ENCODE measurements around the gene SLC6A18. TPM values are rescaled to one million over a fixed set of nuclear protein-coding genes. Genes with fewer than 3 reads are reported as not detected.
A peak's percentile ranks its signal among the peaks of the same experiment; 100 is the strongest.

SLC6A18 gene
- total and polyA plus RNA-seq, 8 donors, result 0.14 TPM; not detected in 7

DNA sequence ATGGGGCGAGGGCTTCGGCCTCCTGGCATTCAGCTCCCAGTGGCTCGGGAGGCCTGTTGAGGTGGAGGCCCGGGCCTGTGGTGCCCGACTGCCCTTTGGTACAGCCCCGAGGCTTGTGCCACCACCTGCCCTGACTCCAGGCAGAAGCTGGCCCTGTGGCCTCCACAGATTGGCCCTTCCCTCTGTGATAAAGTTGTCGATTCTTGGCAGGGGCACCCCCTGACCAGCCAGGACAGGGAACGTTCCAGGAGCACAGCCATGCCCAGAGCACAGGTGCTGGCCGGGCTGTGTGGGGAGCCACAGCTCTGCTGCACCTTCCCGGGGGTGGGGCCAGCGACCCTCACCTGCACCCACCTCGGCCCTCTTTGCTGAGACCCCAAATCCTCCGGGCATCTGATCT is 32.7 kb downstream of the SLC6A18 start:
- no peaks in the 10 kb centered on the region for H3K36me3 ChIP-seq
- H3K9me3 ChIP-seq, result no peaks in the 10 kb centered on the region
- TF ChIP-seq, protein P1, sequence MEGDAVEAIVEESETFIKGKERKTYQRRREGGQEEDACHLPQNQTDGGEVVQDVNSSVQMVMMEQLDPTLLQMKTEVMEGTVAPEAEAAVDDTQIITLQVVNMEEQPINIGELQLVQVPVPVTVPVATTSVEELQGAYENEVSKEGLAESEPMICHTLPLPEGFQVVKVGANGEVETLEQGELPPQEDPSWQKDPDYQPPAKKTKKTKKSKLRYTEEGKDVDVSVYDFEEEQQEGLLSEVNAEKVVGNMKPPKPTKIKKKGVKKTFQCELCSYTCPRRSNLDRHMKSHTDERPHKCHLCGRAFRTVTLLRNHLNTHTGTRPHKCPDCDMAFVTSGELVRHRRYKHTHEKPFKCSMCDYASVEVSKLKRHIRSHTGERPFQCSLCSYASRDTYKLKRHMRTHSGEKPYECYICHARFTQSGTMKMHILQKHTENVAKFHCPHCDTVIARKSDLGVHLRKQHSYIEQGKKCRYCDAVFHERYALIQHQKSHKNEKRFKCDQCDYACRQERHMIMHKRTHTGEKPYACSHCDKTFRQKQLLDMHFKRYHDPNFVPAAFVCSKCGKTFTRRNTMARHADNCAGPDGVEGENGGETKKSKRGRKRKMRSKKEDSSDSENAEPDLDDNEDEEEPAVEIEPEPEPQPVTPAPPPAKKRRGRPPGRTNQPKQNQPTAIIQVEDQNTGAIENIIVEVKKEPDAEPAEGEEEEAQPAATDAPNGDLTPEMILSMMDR (IDR thresholded peaks at IDR 0.05), result no peak
- no peaks in the 10 kb centered on the region for H3K4me1 ChIP-seq
- no peak overlapping the region for H3K4me3 ChIP-seq
- ATAC-seq (peak in 1 of 4 donors; percentile 26), FAIRE-seq (no peak), DNase-seq (peak in 2 of 6 donors; percentile 8 to 42)
- WGBS, 2 donors, result 56 to 60% methylated on average over 13 of the region's 13 CpGs
- intact Hi-C loops (cut with DNase I), result no loop called here
- H3K27me3 ChIP-seq, result no peaks in the 10 kb centered on the region
- no peak overlapping the region for H3K27ac ChIP-seq

DNA sequence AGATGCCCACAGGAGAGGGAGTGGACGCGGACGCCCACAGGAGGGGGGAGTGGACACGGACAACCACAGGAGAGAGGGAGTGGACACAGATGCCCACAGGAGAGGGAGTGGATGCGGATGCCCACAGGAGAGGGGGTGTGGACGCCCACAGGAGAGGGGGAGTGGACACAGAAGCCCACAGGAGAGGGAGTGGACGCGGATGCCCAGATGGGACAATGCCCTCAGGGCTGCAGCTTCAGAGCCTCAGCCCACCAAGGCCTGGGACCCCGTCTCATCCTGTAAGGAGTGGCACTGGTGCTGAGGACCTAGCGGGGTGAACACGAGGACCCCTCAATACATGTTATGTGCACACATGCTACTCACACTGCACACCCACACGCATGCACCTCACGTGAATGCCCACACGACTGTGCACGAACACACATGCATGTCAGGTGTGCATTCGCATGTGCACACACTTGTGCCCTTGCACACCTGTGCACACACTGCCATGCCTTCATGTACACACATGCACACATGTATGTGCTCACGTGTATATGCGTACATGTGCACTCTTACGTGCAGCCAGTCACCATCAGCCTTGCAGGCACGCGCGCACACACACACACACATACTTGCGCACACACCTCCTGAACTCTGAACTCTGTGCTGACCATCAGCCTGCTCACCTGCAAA is 34.8 kb downstream of the SLC6A18 start:
- intact Hi-C loops (cut with DNase I), result no loop called here
- 78 to 92% methylated on average over 23 of the region's 23 CpGs for WGBS, 2 donors
- TF ChIP-seq, protein P1 (IDR thresholded peaks at IDR 0.05), result no peak
- FAIRE-seq (no peak), DNase-seq (peak in 1 of 6 donors; percentile 54), ATAC-seq (no peak)
- H3K36me3 ChIP-seq, result no peaks in the 10 kb centered on the region
- H3K9me3 ChIP-seq, result no peaks in the 10 kb centered on the region
- H3K27me3 ChIP-seq, result no peaks in the 10 kb centered on the region
- no peak overlapping the region for H3K4me3 ChIP-seq
- H3K4me1 ChIP-seq, result no peaks in the 10 kb centered on the region
- no peak overlapping the region for H3K27ac ChIP-seq

DNA sequence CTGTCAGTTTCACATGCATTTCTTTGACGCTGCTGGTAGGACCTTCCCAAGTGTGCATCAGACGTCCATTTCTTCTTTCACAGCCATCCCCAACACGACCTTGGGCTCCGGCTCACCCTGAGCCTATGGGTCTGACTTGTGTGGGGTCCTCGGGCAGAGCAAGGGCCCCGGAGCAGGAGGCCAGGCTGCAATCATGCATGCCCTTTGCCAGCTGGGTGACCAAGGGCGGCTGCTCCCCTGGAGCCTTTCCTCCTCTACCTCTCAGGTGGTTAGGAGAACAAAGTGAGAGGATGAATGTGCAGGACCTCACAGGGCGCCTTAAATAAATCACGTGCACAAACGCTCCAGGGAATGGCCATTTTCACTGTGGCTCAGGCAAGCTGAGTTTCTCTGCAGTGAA is 36.5 kb downstream of the SLC6A18 start:
- H3K4me3 ChIP-seq, result no peak overlapping the region
- H3K27me3 ChIP-seq, result no peaks in the 10 kb centered on the region
- H3K27ac ChIP-seq, result no peak overlapping the region
- H3K4me1 ChIP-seq, result no peaks in the 10 kb centered on the region
- intact Hi-C loops (cut with DNase I), result no loop called here
- H3K36me3 ChIP-seq, result no peaks in the 10 kb centered on the region
- DNase-seq (peak in 1 of 6 donors; percentile 26), ATAC-seq (no peak), FAIRE-seq (no peak)
- no peaks in the 10 kb centered on the region for H3K9me3 ChIP-seq
- TF ChIP-seq, protein P1 (IDR thresholded peaks at IDR 0.05), result no peak
- 61 to 87% methylated on average over 10 of the region's 10 CpGs for WGBS, 2 donors

DNA sequence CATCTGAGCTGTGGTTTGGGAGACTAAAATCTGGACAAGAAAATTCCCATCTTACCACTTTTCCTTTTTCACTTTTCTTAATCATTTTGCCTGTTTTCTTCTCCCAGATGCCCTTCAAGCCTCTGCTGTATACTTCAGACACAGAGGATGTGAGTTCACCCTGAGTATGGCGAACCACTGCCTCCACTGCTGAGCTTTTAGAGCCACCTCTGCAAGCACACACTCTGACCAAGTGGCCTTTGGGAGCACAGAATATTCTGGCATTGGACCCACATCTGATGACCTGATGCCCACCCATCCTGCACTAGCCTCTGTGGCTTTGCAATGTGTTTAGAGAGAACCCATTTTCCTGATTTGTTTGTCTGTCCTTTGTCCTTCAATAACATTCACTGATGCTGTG is 37.2 kb downstream of the SLC6A18 start:
- Histone ChIP-seq H3K27me3 (no peaks in the 10 kb centered on the region), H3K36me3 (no peaks in the 10 kb centered on the region), H3K4me1 (no peaks in the 10 kb centered on the region), H3K27ac (no peak overlapping the region), H3K4me3 (no peak overlapping the region), H3K9me3 (no peaks in the 10 kb centered on the region)
- 69 to 96% methylated on average over 1 of the region's 1 CpG for WGBS, 2 donors
- intact Hi-C loops (cut with DNase I), result no loop called here
- no peak for DNase-seq
- FAIRE-seq, result no peak
- ATAC-seq, result no peak
- TF ChIP-seq, protein P1 (IDR thresholded peaks at IDR 0.05), result no peak

DNA sequence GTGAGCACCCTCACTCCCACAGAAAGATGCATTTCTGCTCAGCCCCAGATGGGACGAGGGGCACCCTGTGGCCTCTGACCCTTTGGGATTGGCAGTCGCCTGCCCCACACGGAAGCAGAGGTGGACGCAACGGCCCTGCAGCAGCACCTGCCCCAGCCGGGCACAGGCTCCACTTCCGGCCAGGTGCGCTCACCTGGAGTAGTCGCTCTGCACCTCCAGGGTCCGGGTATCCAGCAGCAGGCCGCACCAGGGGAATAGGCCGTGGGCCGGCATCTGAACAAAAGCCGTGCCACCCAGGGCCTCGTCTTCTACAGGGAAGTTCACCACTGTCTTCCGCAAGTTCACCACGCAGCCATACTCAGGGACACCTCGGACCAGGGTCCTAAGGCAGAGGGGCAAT is 39.0 kb downstream of the SLC6A18 start:
- DNase-seq (peak in 1 of 6 donors; percentile 45), FAIRE-seq (no peak), ATAC-seq (no peak)
- Histone ChIP-seq H3K9me3 (no peaks in the 10 kb centered on the region), H3K27me3 (no peaks in the 10 kb centered on the region), H3K36me3 (no peaks in the 10 kb centered on the region), H3K27ac (no peak overlapping the region), H3K4me1 (no peaks in the 10 kb centered on the region), H3K4me3 (no peak overlapping the region)
- 77 to 91% methylated on average over 18 of the region's 18 CpGs for WGBS, 2 donors
- TF ChIP-seq, protein P1 (IDR thresholded peaks at IDR 0.05), result no peak
- intact Hi-C loops (cut with DNase I), result no loop called here

Measured in pancreas (tissue), 10 donors.